A549 (cell line): Measurements from ENCODE around the gene CTNNA3.

Experiments used
- CBX2 ChIP-seq: fragments of 200-600 bp; sonication (generic); IDR thresholded peaks from 2 replicates; pipeline ENCODE4 v1.6.1; 2016; ENCODE audit warnings: low read depth, mild to moderate bottlenecking, borderline replicate concordance
- CBX8 ChIP-seq: fragments of 200-600 bp; sonication (generic); IDR thresholded peaks from 2 replicates; pipeline ENCODE4 v1.6.1; 2016
- CEBPB ChIP-seq, 2 experiments: fragments of >200 bp in 1 of 2; sonication (Bioruptor Twin) in 1 of 2; formaldehyde crosslinking in 1 of 2; IDR thresholded peaks; 2 replicates each; pipeline ENCODE4 v1.6.1; 2012 to 2016
- JUN ChIP-seq, 2 experiments: fragments of >200 bp; sonication (Bioruptor Twin); formaldehyde crosslinking; IDR thresholded peaks; 2 replicates in 1 of 2; 3 replicates in 1 of 2; pipeline ENCODE4 v1.6.1; 2016 to 2017
- MAFK ChIP-seq: fragments of 450-650 bp; IDR thresholded peaks from 2 replicates; pipeline ENCODE4 v1.6.1; 2014; ENCODE audit not compliant: partially characterized antibody
- POLR2A ChIP-seq: IDR thresholded peaks from 2 replicates; pipeline ENCODE4 v1.6.1; 2012; ENCODE audit warnings: mild to moderate bottlenecking, low read length
- POLR2AphosphoS2 ChIP-seq: conservative IDR thresholded peaks from 2 replicates; pipeline ENCODE4 v1.6.1; 2012; ENCODE audit warnings: low read length, improper control_type of control experiment, inconsistent platforms
- SMC3 ChIP-seq: fragments of >200 bp; sonication (Bioruptor Twin); formaldehyde crosslinking; IDR thresholded peaks from 3 replicates; pipeline ENCODE4 v1.6.1; 2018; ENCODE audit warnings: inconsistent platforms
- TF ChIP-seq, protein P1 (sequence below): fragments of >200 bp; sonication (Bioruptor Twin); formaldehyde crosslinking; IDR thresholded peaks from 3 replicates; pipeline ENCODE4 v1.5.1; 2016
- TF ChIP-seq, protein P2 (sequence below): fragments of 250-450 bp; sonication (Bioruptor Pico); IDR thresholded peaks from 2 replicates; pipeline ENCODE4 v1.5.0; 2020; ENCODE audit warnings: low read depth, mild to moderate bottlenecking, moderate library complexity
- TF ChIP-seq, protein P3 (sequence below): IDR thresholded peaks from 2 replicates; pipeline ENCODE4 v1.6.1; 2012
- TF ChIP-seq, protein P4 (sequence below): fragments of >200 bp; sonication (Bioruptor Twin); formaldehyde crosslinking; IDR thresholded peaks from 2 replicates; pipeline ENCODE4 v1.6.1; 2016
- TF ChIP-seq, protein P5 (sequence below): fragments of 450-650 bp; IDR thresholded peaks from 2 replicates; pipeline ENCODE4 v1.6.1; 2014; ENCODE audit warnings: antibody characterized with exemption

DNA sequence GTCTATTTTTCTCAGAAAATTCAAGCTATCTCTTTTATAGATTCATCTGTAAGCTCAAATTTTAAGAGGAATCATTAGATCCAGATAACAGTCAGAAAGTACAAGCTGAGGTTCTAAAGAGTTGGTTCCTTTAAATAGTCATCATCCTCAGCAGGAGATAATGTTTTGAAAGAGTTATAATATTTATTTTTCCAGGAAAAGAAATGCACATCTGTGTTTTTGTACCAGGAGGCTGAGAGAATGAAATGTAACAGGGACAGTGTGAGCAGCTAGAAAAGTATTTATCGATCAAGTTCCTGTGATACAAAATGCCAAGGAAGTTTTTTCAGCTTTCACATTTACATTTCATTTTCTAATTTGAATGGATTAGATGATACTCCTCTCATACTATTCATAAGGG lies 890.4 kb downstream of the CTNNA3 start:
- TF ChIP-seq POLR2A (no peak), JUN (IDR thresholded peaks at IDR 0.05) (no peak), MAFK (no peak), CBX2 (no peak), POLR2AphosphoS2 (no peak), SMC3 (no peak), CBX8 (no peak), CEBPB (IDR thresholded peaks at IDR 0.05) (no peak)
- TF ChIP-seq, protein P1, sequence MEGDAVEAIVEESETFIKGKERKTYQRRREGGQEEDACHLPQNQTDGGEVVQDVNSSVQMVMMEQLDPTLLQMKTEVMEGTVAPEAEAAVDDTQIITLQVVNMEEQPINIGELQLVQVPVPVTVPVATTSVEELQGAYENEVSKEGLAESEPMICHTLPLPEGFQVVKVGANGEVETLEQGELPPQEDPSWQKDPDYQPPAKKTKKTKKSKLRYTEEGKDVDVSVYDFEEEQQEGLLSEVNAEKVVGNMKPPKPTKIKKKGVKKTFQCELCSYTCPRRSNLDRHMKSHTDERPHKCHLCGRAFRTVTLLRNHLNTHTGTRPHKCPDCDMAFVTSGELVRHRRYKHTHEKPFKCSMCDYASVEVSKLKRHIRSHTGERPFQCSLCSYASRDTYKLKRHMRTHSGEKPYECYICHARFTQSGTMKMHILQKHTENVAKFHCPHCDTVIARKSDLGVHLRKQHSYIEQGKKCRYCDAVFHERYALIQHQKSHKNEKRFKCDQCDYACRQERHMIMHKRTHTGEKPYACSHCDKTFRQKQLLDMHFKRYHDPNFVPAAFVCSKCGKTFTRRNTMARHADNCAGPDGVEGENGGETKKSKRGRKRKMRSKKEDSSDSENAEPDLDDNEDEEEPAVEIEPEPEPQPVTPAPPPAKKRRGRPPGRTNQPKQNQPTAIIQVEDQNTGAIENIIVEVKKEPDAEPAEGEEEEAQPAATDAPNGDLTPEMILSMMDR, result no peak
- TF ChIP-seq, protein P2, sequence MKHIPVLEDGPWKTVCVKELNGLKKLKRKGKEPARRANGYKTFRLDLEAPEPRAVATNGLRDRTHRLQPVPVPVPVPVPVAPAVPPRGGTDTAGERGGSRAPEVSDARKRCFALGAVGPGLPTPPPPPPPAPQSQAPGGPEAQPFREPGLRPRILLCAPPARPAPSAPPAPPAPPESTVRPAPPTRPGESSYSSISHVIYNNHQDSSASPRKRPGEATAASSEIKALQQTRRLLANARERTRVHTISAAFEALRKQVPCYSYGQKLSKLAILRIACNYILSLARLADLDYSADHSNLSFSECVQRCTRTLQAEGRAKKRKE (CRISPR knock-in tag), result no peak
- TF ChIP-seq, protein P3, sequence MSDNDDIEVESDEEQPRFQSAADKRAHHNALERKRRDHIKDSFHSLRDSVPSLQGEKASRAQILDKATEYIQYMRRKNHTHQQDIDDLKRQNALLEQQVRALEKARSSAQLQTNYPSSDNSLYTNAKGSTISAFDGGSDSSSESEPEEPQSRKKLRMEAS, result no peak
- TF ChIP-seq, protein P4, sequence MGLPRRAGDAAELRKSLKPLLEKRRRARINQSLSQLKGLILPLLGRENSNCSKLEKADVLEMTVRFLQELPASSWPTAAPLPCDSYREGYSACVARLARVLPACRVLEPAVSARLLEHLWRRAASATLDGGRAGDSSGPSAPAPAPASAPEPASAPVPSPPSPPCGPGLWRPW, result no peak
- TF ChIP-seq, protein P5, sequence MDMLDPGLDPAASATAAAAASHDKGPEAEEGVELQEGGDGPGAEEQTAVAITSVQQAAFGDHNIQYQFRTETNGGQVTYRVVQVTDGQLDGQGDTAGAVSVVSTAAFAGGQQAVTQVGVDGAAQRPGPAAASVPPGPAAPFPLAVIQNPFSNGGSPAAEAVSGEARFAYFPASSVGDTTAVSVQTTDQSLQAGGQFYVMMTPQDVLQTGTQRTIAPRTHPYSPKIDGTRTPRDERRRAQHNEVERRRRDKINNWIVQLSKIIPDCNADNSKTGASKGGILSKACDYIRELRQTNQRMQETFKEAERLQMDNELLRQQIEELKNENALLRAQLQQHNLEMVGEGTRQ, result no peak
